ENCODE data around the gene GBF1.

GBF1 gene

GRCh38 chr10:102264371-102264770 lies 19.0 kb downstream of the GBF1 start:
- H3K27ac ChIP-seq (ENCODE audit: low read length) = no peak overlapping the region
- H3K4me1 ChIP-seq (ENCODE audit: low read length) = no peaks in the 10 kb centered on the region
- H3K4me2 ChIP-seq (ENCODE audit: low read length) = no peak overlapping the region
- peaks cover 12% of the 10 kb centered on the region for H3K36me3 ChIP-seq (replicated peaks; ENCODE audit: low read depth, low read length)
- no peak overlapping the region for H3K4me3 ChIP-seq (ENCODE audit: low read length)
- H4K20me1 ChIP-seq (ENCODE audit: insufficient read depth, low read length) = peaks cover 25% of the 10 kb centered on the region
- no peaks in the 10 kb centered on the region for H3K9me3 ChIP-seq (ENCODE audit: insufficient read depth, low read length)
- H3K79me2 ChIP-seq (ENCODE audit: low read length) = no peaks in the 10 kb centered on the region; the same call in 1 of the 2 replicates
- no peak overlapping the region for H2AFZ ChIP-seq (ENCODE audit: low read depth, low read length)
- H3K27me3 ChIP-seq (ENCODE audit: low read depth, low read length) = no peaks in the 10 kb centered on the region
- TF ChIP-seq CTCF (IDR thresholded peaks at IDR 0.05; ENCODE audit: low read depth, low read length) = no peak
- TF ChIP-seq EZH2phosphoT487 (IDR thresholded peaks at IDR 0.05; ENCODE audit: low read depth) = no peak
- H3K9ac ChIP-seq (ENCODE audit: low read length) = no peak overlapping the region

- Histone ChIP-seq H3K27me3 (ENCODE audit: low read depth, low read length) (no peaks in the 10 kb centered on the region), H3K27ac (ENCODE audit: low read length) (no peak overlapping the region), H3K9me3 (ENCODE audit: insufficient read depth, low read length) (no peaks in the 10 kb centered on the region), H3K9ac (ENCODE audit: low read length) (no peak overlapping the region), H4K20me1 (ENCODE audit: insufficient read depth, low read length) (peaks cover 25% of the 10 kb centered on the region), H3K79me2 (ENCODE audit: low read length) (no peaks in the 10 kb centered on the region; the same call in 1 of the 2 replicates), H3K4me2 (ENCODE audit: low read length) (no peak overlapping the region), H2AFZ (ENCODE audit: low read depth, low read length) (no peak overlapping the region), H3K4me3 (ENCODE audit: low read length) (no peak overlapping the region), H3K4me1 (ENCODE audit: low read length) (no peaks in the 10 kb centered on the region), H3K36me3 (replicated peaks; ENCODE audit: low read depth, low read length) (peaks cover 7% of the 10 kb centered on the region)
- TF ChIP-seq CTCF (IDR thresholded peaks at IDR 0.05; ENCODE audit: low read depth, low read length) (no peak), EZH2phosphoT487 (IDR thresholded peaks at IDR 0.05; ENCODE audit: low read depth) (no peak)
These were observed 21.3 kb downstream of the GBF1 start for GRCh38 chr10:102266670-102267069.

GRCh38 chr10:102267748-102268147 lies 22.4 kb downstream of the GBF1 start:
- no peak overlapping the region for H2AFZ ChIP-seq (ENCODE audit: low read depth, low read length)
- H3K4me2 ChIP-seq (ENCODE audit: low read length) = no peak overlapping the region
- no peaks in the 10 kb centered on the region; the same call in 1 of the 2 replicates for H3K79me2 ChIP-seq (ENCODE audit: low read length)
- no peak for TF ChIP-seq EZH2phosphoT487 (IDR thresholded peaks at IDR 0.05; ENCODE audit: low read depth)
- no peak for TF ChIP-seq CTCF (IDR thresholded peaks at IDR 0.05; ENCODE audit: low read depth, low read length)
- no peak overlapping the region for H3K4me3 ChIP-seq (ENCODE audit: low read length)
- no peaks in the 10 kb centered on the region for H3K27me3 ChIP-seq (ENCODE audit: low read depth, low read length)
- H3K4me1 ChIP-seq (ENCODE audit: low read length) = no peaks in the 10 kb centered on the region
- peaks cover 4% of the 10 kb centered on the region for H3K36me3 ChIP-seq (replicated peaks; ENCODE audit: low read depth, low read length)
- H3K9ac ChIP-seq (ENCODE audit: low read length) = no peak overlapping the region
- H3K9me3 ChIP-seq (ENCODE audit: insufficient read depth, low read length) = no peaks in the 10 kb centered on the region
- no peak overlapping the region for H3K27ac ChIP-seq (ENCODE audit: low read length)
- peaks cover 23% of the 10 kb centered on the region for H4K20me1 ChIP-seq (ENCODE audit: insufficient read depth, low read length)

- no peaks in the 10 kb centered on the region for H3K27me3 ChIP-seq (ENCODE audit: low read depth, low read length)
- no peaks in the 10 kb centered on the region for H3K4me1 ChIP-seq (ENCODE audit: low read length)
- no peak overlapping the region for H3K27ac ChIP-seq (ENCODE audit: low read length)
- H3K9me3 ChIP-seq (ENCODE audit: insufficient read depth, low read length) = no peaks in the 10 kb centered on the region
- no peak overlapping the region for H3K4me3 ChIP-seq (ENCODE audit: low read length)
- no peaks in the 10 kb centered on the region; the same call in 1 of the 2 replicates for H3K79me2 ChIP-seq (ENCODE audit: low read length)
- no peak overlapping the region for H3K4me2 ChIP-seq (ENCODE audit: low read length)
- H3K36me3 ChIP-seq (replicated peaks; ENCODE audit: low read depth, low read length) = peaks cover 2% of the 10 kb centered on the region
- TF ChIP-seq EZH2phosphoT487 (IDR thresholded peaks at IDR 0.05; ENCODE audit: low read depth) = no peak
- no peak for TF ChIP-seq CTCF (IDR thresholded peaks at IDR 0.05; ENCODE audit: low read depth, low read length)
- no peak overlapping the region for H2AFZ ChIP-seq (ENCODE audit: low read depth, low read length)
- peaks cover 21% of the 10 kb centered on the region for H4K20me1 ChIP-seq (ENCODE audit: insufficient read depth, low read length)
- H3K9ac ChIP-seq (ENCODE audit: low read length) = no peak overlapping the region
These were observed 23.1 kb downstream of the GBF1 start for GRCh38 chr10:102268375-102268888.
